K562 (cell line): ENCODE data around the gene FSD1L. TPM values are rescaled to one million over a fixed set of nuclear protein-coding genes. Genes with fewer than 3 reads are reported as not detected.

ENCODE experiments used
- ATAC-seq: fragments of 200-7000 bp; cut with Tn5 transposase; 3 replicates; pipeline ENCODE4 v1.9.1; 2020; ENCODE audit warnings: moderate library complexity
- BruUV-seq: library from RNA; stranded (reverse); fragments of 400-500 nt; replicated peaks from 2 replicates; lab custom pipeline; 2021; lab: Mats Ljungman, UMichigan
- CTCF ChIA-PET: fragments of 300-600 bp; formaldehyde crosslinking; extraction: SDS; loops from one replicate; lab custom pipeline; 2021; ENCODE audit warnings: low intra/inter-chr PET ratio; lab: Yijun Ruan, JAX
- POLR2A ChIA-PET: fragments of 300-600, 350-650 bp; sonication (Branson Sonifier 250); formaldehyde crosslinking; extraction: SDS; loops from one replicate; lab custom pipeline; 2021; ENCODE audit warnings: antibody characterized with exemption, inconsistent platforms; lab: Yijun Ruan, JAX
- DNase-seq, 4 experiments: peaks; one replicate each; pipeline versions ENCODE4 v3.0.0 to v3.0.0-alpha.2; 2011 to 2018; ENCODE audit warnings: low spot score in 3 of 4, mixed read lengths in 3 of 4; ENCODE audit errors: extremely low read depth in 1 of 4
- FAIRE-seq: peaks from 2 replicates; lab custom pipeline; 2011; peaks lifted over from hg19 to GRCh38; lab: Jason Lieb, UNC
- H2AFZ ChIP-seq: 2 replicates; pipeline ENCODE4 v1.6.0; 2011; ENCODE audit warnings: low read depth, low read length, control low read depth, inconsistent platforms
- H3K27ac ChIP-seq: fragments of 200-600 bp; 3 replicates; pipeline ENCODE4 v1.8.0; 2011; ENCODE audit warnings: low read depth, mild to moderate bottlenecking, control low read depth, inconsistent platforms, low read length, moderate library complexity, mixed read lengths; ENCODE audit errors: extremely low read depth
- H3K27me3 ChIP-seq, 2 experiments: fragments of 300-600 bp in 1 of 2; 2 replicates in 1 of 2; 3 replicates in 1 of 2; pipeline versions ENCODE4 v1.6.0 to v1.8.0; 2011; ENCODE audit warnings: inconsistent platforms in 2 of 2, low read length in 2 of 2, mild to moderate bottlenecking in 1 of 2, mixed read lengths in 1 of 2, moderate library complexity in 1 of 2; ENCODE audit not compliant: control insufficient read depth in 2 of 2, insufficient read depth in 2 of 2
- H3K36me3 ChIP-seq: fragments of 300-600 bp; 3 replicates; pipeline ENCODE4 v1.8.0; 2011; ENCODE audit warnings: mild to moderate bottlenecking, low read length, inconsistent platforms; ENCODE audit not compliant: control insufficient read depth, insufficient read depth
- H3K4me1 ChIP-seq, 2 experiments: fragments of 200-600 bp in 1 of 2; replicated peaks in 1 of 2; 2 replicates in 1 of 2; 3 replicates in 1 of 2; pipeline versions ENCODE4 v1.5.1 to v1.8.0; 2011; ENCODE audit warnings: inconsistent platforms in 2 of 2, low read length in 2 of 2, mild to moderate bottlenecking in 1 of 2, mixed read lengths in 1 of 2, moderate library complexity in 1 of 2; ENCODE audit not compliant: control insufficient read depth in 2 of 2, insufficient read depth in 2 of 2
- H3K4me2 ChIP-seq: 2 replicates; pipeline ENCODE4 v1.6.1; 2011; ENCODE audit warnings: low read length, control low read depth, inconsistent platforms, mixed read lengths; ENCODE audit not compliant: insufficient read depth
- H3K4me3 ChIP-seq: fragments of 200-600 bp; sonication (generic), shearing (Covaris generic); 2 replicates; pipeline ENCODE4 v1.5.1; 2016; ENCODE audit warnings: control low read depth, inconsistent platforms
- H3K79me2 ChIP-seq: fragments of 200-600 bp; 3 replicates; pipeline ENCODE4 v1.8.0; 2011; ENCODE audit warnings: low read length, inconsistent platforms; ENCODE audit not compliant: control insufficient read depth, insufficient read depth
- H3K9ac ChIP-seq, 2 experiments: 2 replicates each; pipeline versions ENCODE4 v1.6.0 to v1.6.1; 2011; ENCODE audit warnings: low read depth in 2 of 2, low read length in 2 of 2, control low read depth in 1 of 2, inconsistent platforms in 1 of 2, mild to moderate bottlenecking in 1 of 2, mixed read lengths in 1 of 2; ENCODE audit not compliant: insufficient read depth in 1 of 2
- H3K9me1 ChIP-seq: one replicate; pipeline ENCODE4 v1.6.0; 2011; ENCODE audit warnings: inconsistent platforms, mild to moderate bottlenecking, low read length, moderate library complexity; ENCODE audit not compliant: control insufficient read depth, insufficient read depth
- H3K9me3 ChIP-seq: replicated peaks from 2 replicates; pipeline ENCODE4 v1.5.1; 2011; ENCODE audit warnings: low read depth, low read length, inconsistent platforms; ENCODE audit not compliant: control insufficient read depth, insufficient read depth
- H4K20me1 ChIP-seq: replicated peaks from 2 replicates; pipeline ENCODE4 v1.6.1; 2011; ENCODE audit warnings: low read length, inconsistent platforms, mixed read lengths; ENCODE audit not compliant: control insufficient read depth, insufficient read depth
- ARID2 ChIP-seq: fragments of 450-650 bp; IDR thresholded peaks from 2 replicates; pipeline ENCODE4 v1.6.1; 2017; ENCODE audit warnings: antibody characterized with exemption, mild to moderate bottlenecking
- CBX5 ChIP-seq: IDR thresholded peaks from 2 replicates; pipeline ENCODE4 v1.6.1; 2014; ENCODE audit warnings: low read depth, borderline replicate concordance
- CREB1 ChIP-seq, 2 experiments: sonication (generic) in 1 of 2; formaldehyde crosslinking in 1 of 2; IDR thresholded peaks; 2 replicates each; pipeline versions ENCODE4 v1.6.1 to v1.8.0; 2012 to 2022; ENCODE audit warnings: inconsistent platforms in 1 of 2, mild to moderate bottlenecking in 1 of 2, missing genetic modification reagents in 1 of 2, moderate library complexity in 1 of 2
- MTA3 ChIP-seq: fragments of 450-650 bp; formaldehyde crosslinking; IDR thresholded peaks from 2 replicates; pipeline ENCODE4 v1.6.1; 2017; ENCODE audit warnings: mild to moderate bottlenecking, borderline replicate concordance
- MXI1 ChIP-seq: IDR thresholded peaks from 2 replicates; pipeline ENCODE4 v1.6.1; 2011; ENCODE audit warnings: low read depth, mild to moderate bottlenecking, improper control_type of control experiment, low read length
- POLR2AphosphoS5 ChIP-seq: IDR thresholded peaks from 2 replicates; pipeline ENCODE4 v1.6.1; 2011; ENCODE audit warnings: mild to moderate bottlenecking, low read depth, low read length, moderate library complexity; ENCODE audit not compliant: control insufficient read depth, insufficient read depth
- RAD21 ChIP-seq, 2 experiments: fragments of 250-450 bp in 1 of 2; fragments of 450-650 bp in 1 of 2; sonication (Bioruptor Pico) in 1 of 2; formaldehyde crosslinking in 1 of 2; IDR thresholded peaks in 1 of 2; conservative IDR thresholded peaks in 1 of 2; 2 replicates each; pipeline versions ENCODE4 v1.4.0 to v1.8.0; 2020 to 2022; ENCODE audit warnings: mild to moderate bottlenecking in 2 of 2, moderate library complexity in 1 of 2
- SUPT5H ChIP-seq: fragments of 450-650 bp; IDR thresholded peaks from 2 replicates; pipeline ENCODE4 v1.6.1; 2016
- TAF9B ChIP-seq: fragments of 450-650 bp; IDR thresholded peaks from 2 replicates; pipeline ENCODE4 v1.6.1; 2018; ENCODE audit warnings: mild to moderate bottlenecking; ENCODE audit not compliant: partially characterized antibody
- XRCC4 ChIP-seq: IDR thresholded peaks from one replicate; pipeline ENCODE4 v1.6.1; 2011; ENCODE audit not compliant: insufficient read depth, insufficient read length; ENCODE audit errors: extremely low read depth
- ZNF551 ChIP-seq: fragments of 250-450 bp; sonication (Bioruptor Pico); IDR thresholded peaks from 2 replicates; pipeline ENCODE4 v1.5.0; 2021; ENCODE audit warnings: mild to moderate bottlenecking, moderate library complexity
- ZNF77 ChIP-seq: fragments of 250-450 bp; sonication (Bioruptor Pico); IDR thresholded peaks from 2 replicates; pipeline ENCODE4 v1.5.0; 2020
- WGBS: fragments of 100-300 bp; shearing (Covaris generic); methylation state at CpG from one replicate; pipeline ENCODE4 v1.1.6; 2016; ENCODE audit warnings: low coverage, mixed read lengths; ENCODE audit not compliant: insufficient coverage; ENCODE audit errors: missing lambda C conversion rate; 5-methylcytosine and 5-hydroxymethylcytosine counted together
- in situ Hi-C: fragments of 300-500 bp; cut with MboI; formaldehyde crosslinking; loops from 4 replicates; pipeline ENCODE4 v1.15.0; 2018; ENCODE audit warnings: inconsistent platforms, mixed read lengths
- intact Hi-C: fragments of 100-400 bp; cut with micrococcal nuclease; formaldehyde crosslinking; loops from 2 replicates; pipeline ENCODE4 v1.14.2; 2022
- polyA plus RNA-seq, 8 experiments: library from polyadenylated mRNA; depleted of rRNA in 4 of 8; stranded (reverse) in 5 of 8; unstranded in 3 of 8; fragments of >200 nt; fragmentation: Nextera tagmentation in 2 of 8; fragmentation: Illumina TruSeq in 1 of 8; extraction: Ambion mirVana in 2 of 8; extraction: Trizol in 1 of 8; gene quantifications; 2 replicates each; pipeline versions ENCODE4 v1.2.1 to v1.2.3, GENCODE V29; 2011 to 2014; ENCODE audit warnings: inconsistent platforms in 1 of 8, missing spikeins in 1 of 8
- total RNA-seq, 7 experiments: library from RNA; depleted of rRNA in 6 of 7; stranded (reverse); fragments of >200 nt in 6 of 7; fragmentation: Illumina TruSeq in 2 of 7; extraction: Trizol in 2 of 7; gene quantifications; 2 replicates each; pipeline versions ENCODE4 v1.2.1 to v1.2.3, GENCODE V29; 2011 to 2021; ENCODE audit warnings: low replicate concordance in 1 of 7
- TF ChIP-seq, protein P1 (sequence below): fragments of 450-650 bp; IDR thresholded peaks from 2 replicates; pipeline ENCODE4 v1.6.1; 2017; ENCODE audit warnings: mild to moderate bottlenecking, moderate library complexity
- TF ChIP-seq, protein P2 (sequence below): fragments of 450-650 bp; IDR thresholded peaks from 2 replicates; pipeline ENCODE4 v1.6.1; 2016; ENCODE audit warnings: antibody characterized with exemption

Gene FSD1L
- total and polyA plus RNA-seq, 9 of the 15 experiments (the other 6 are each of a cell fraction or from before 2014, with no cell fraction given), result 0.95 to 4.2 (median 2.1) TPM

GRCh38 chr9:105500108-105500766 is 52.4 kb downstream of the FSD1L start:
- Histone ChIP-seq H3K9me3 (no peaks in the 10 kb centered on the region), H3K4me2 (no peak overlapping the region), H3K4me3 (no peak overlapping the region), H4K20me1 (no peaks in the 10 kb centered on the region), H3K9ac (no peak overlapping the region), H2AFZ (no peak overlapping the region), H3K4me1 (no peaks in the 10 kb centered on the region; a peak in 1 of 5 replicates), H3K27ac (no peak overlapping the region), H3K79me2 (no peaks in the 10 kb centered on the region), H3K9me1 (no peaks in the 10 kb centered on the region), H3K27me3 (no peaks in the 10 kb centered on the region), H3K36me3 (no peaks in the 10 kb centered on the region)
- POLR2A ChIA-PET, result interaction anchor here (0.6 to 0.7 kb wide), 2 partner anchors 147 to 158 kb away, joined by 3 read pairs; no protein-coding TSS in a partner anchor
- in situ Hi-C loops (no loop called here), intact Hi-C loops (no loop called here)
- CTCF ChIA-PET, result no interaction called here
- DNase-seq (no peak), FAIRE-seq (no peak), ATAC-seq (no peak)
- 8% methylated on average over 2 of the region's 2 CpGs for WGBS
- no peak for TF ChIP-seq CREB1 (IDR thresholded peaks at IDR 0.05)
- TF ChIP-seq CREB1 (CRISPR knock-in tag; IDR thresholded peaks at IDR 0.05), result no peak
- TF ChIP-seq POLR2AphosphoS5, result no peak
- TF ChIP-seq ZNF77 (CRISPR knock-in tag), result no peak
- no peak for TF ChIP-seq XRCC4
- BruUV-seq, result no TSS peak

DNA sequence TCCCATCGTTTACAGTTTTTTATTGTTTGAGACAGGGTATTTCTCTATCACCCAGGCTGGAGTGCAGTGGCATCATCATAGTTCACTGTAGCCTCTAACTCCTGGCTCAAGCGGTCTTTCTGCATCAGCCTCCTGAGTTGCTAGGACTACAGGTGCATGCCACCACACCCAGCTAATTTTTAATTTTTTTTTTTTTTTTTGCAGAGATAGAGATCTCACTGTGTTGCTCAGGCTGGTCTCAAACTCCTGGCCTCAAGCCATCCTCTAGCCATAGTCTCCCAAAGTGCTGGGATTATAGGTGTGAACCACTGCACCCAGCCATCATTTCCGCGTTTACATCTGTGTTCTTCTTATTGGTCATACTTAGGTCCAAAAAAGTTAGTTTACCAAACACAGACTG is 53.6 kb downstream of the FSD1L start:
- Histone ChIP-seq H3K9ac (no peak overlapping the region), H2AFZ (no peak overlapping the region), H3K4me3 (no peak overlapping the region), H3K9me1 (no peaks in the 10 kb centered on the region), H4K20me1 (no peaks in the 10 kb centered on the region), H3K79me2 (no peaks in the 10 kb centered on the region), H3K4me2 (no peak overlapping the region), H3K4me1 (no peaks in the 10 kb centered on the region; a peak in 1 of 5 replicates), H3K27ac (no peak overlapping the region), H3K27me3 (no peaks in the 10 kb centered on the region), H3K9me3 (no peaks in the 10 kb centered on the region), H3K36me3 (no peaks in the 10 kb centered on the region)
- intact Hi-C loops, result no loop called here
- FAIRE-seq (no peak), DNase-seq (no peak), ATAC-seq (no peak)
- in situ Hi-C loops, result no loop called here
- WGBS, result 67% methylated on average over 4 of the region's 4 CpGs
- CTCF ChIA-PET, result no interaction called here
- POLR2A ChIA-PET, result no interaction called here
- no TSS peak for BruUV-seq
- TF ChIP-seq, protein P1, sequence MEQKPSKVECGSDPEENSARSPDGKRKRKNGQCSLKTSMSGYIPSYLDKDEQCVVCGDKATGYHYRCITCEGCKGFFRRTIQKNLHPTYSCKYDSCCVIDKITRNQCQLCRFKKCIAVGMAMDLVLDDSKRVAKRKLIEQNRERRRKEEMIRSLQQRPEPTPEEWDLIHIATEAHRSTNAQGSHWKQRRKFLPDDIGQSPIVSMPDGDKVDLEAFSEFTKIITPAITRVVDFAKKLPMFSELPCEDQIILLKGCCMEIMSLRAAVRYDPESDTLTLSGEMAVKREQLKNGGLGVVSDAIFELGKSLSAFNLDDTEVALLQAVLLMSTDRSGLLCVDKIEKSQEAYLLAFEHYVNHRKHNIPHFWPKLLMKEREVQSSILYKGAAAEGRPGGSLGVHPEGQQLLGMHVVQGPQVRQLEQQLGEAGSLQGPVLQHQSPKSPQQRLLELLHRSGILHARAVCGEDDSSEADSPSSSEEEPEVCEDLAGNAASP, result no peak
- TF ChIP-seq ZNF551 (no peak), TAF9B (no peak), CBX5 (no peak), MXI1 (no peak), CREB1 (IDR thresholded peaks at IDR 0.05) (no peak), CREB1 (CRISPR knock-in tag; IDR thresholded peaks at IDR 0.05) (no peak), RAD21 (CRISPR knock-in tag; conservative IDR thresholded peaks at IDR 0.05 in 1 of 2, IDR thresholded peaks at IDR 0.05 in 1 of 2) (no peak), MTA3 (no peak), ARID2 (no peak), SUPT5H (no peak)
- TF ChIP-seq, protein P2, sequence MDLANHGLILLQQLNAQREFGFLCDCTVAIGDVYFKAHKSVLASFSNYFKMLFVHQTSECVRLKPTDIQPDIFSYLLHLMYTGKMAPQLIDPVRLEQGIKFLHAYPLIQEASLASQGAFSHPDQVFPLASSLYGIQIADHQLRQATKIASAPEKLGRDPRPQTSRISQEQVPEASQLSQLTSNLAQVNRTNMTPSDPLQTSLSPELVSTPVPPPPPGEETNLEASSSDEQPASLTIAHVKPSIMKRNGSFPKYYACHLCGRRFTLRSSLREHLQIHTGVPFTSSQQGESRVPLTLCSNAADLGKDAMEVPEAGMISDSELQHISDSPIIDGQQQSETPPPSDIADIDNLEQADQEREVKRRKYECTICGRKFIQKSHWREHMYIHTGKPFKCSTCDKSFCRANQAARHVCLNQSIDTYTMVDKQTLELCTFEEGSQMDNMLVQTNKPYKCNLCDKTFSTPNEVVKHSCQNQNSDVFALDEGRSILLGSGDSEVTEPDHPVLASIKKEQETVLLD, result no peak
